ENCODE data around the gene LNPEP. TPM values are rescaled to one million over a fixed set of nuclear protein-coding genes. Genes with fewer than 3 reads are reported as not detected.

The LNPEP gene
- total RNA-seq, 6 experiments from 2014 or later = 7.5 to 11.2 (median 9.9) TPM

DNA sequence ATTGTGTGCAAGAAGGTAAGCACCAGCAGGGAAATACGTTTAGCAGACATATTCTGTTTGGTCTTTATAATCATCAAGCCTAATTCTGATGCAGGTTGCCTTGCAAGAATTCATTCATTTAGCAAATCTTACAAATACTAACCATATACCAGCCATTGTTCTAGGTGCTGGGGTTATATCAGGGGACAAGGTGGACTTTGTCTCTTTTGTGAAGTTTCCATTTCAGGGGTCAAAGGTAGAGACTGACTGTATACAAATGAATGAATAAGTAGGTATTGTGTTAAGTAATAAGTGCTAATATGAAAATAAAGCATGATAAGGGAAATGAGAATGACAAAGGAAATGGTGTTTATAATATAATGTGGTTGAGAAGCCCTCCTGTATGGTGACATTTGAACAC lies 64.0 kb downstream of the LNPEP start:
- ATAC-seq (peak; percentile 50 to 68 (median 60)), DNase-seq (no peak)
- intact Hi-C loops (cut with DNase I) = no loop called here
- Histone ChIP-seq H3K27ac (no peak overlapping the region), H3K4me3 (no peak overlapping the region), H3K36me3 (peaks cover 0 to 24% (median under 1%) of the 10 kb centered on the region in 4 donors), H3K9me3 (no peaks in the 10 kb centered on the region), H3K27me3 (no peaks in the 10 kb centered on the region), H3K4me1 (peaks cover 0 to 9% (median 0%) of the 10 kb centered on the region in 4 donors)
- WGBS (ENCODE audit: insufficient coverage, low coverage, low lambda C conversion rate, missing lambda C conversion rate) = 63% methylated on average over 1 of the region's 1 CpG
- TF ChIP-seq POLR2A (IDR thresholded peaks at IDR 0.05) = no peak
- TF ChIP-seq, protein P1, sequence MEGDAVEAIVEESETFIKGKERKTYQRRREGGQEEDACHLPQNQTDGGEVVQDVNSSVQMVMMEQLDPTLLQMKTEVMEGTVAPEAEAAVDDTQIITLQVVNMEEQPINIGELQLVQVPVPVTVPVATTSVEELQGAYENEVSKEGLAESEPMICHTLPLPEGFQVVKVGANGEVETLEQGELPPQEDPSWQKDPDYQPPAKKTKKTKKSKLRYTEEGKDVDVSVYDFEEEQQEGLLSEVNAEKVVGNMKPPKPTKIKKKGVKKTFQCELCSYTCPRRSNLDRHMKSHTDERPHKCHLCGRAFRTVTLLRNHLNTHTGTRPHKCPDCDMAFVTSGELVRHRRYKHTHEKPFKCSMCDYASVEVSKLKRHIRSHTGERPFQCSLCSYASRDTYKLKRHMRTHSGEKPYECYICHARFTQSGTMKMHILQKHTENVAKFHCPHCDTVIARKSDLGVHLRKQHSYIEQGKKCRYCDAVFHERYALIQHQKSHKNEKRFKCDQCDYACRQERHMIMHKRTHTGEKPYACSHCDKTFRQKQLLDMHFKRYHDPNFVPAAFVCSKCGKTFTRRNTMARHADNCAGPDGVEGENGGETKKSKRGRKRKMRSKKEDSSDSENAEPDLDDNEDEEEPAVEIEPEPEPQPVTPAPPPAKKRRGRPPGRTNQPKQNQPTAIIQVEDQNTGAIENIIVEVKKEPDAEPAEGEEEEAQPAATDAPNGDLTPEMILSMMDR (IDR thresholded peaks at IDR 0.05) = no peak

DNA sequence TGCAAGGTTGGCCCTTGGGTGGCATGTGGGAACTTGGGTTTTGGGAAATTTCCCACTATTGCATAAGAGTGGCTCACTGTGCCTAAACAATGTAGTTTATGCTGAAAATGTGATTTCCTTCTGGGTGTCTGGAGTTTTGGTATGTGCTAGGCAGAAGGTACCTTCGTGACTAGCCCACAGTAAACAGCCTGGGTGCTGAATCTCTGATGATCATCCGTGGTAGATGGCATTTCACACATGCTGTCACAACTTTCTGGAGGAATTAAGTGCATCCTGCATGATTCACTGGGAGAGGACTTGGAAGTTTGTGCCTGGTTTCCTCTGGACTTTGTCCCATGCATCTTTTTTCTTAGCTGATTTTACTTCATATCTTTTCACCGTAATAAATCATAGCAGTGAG lies 64.5 kb downstream of the LNPEP start:
- H3K4me3 ChIP-seq = no peak overlapping the region
- H3K9me3 ChIP-seq = no peaks in the 10 kb centered on the region
- H3K4me1 ChIP-seq = peaks cover 0 to 9% (median 0%) of the 10 kb centered on the region in 4 donors
- H3K27me3 ChIP-seq = no peaks in the 10 kb centered on the region
- WGBS (ENCODE audit: insufficient coverage, low coverage, low lambda C conversion rate, missing lambda C conversion rate) = 87% methylated on average over 1 of the region's 3 CpGs
- no peak for TF ChIP-seq POLR2A (IDR thresholded peaks at IDR 0.05)
- TF ChIP-seq, protein P1 (IDR thresholded peaks at IDR 0.05) = no peak
- ATAC-seq = no peak
- intact Hi-C loops (cut with DNase I) = no loop called here
- peaks cover 0 to 29% (median 3%) of the 10 kb centered on the region in 4 donors for H3K36me3 ChIP-seq
- H3K27ac ChIP-seq = no peak overlapping the region
- DNase-seq = no peak

DNA sequence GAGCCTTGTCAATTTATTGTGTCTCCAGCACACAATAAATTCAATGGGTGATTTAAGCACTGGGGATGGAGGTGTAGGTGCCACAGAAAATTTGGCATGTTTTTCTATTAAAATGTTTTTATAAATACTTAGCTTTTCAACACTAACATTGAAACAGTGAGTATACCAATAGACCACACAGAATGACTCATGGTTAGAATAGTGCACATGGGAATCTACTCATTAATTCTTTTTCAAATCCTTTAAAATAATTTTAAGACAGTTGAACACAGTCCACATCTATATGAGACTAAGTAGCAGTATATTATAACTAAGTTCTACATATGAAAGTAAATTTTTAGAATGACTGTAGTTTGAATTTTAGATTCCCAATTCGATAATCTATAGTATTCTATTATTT lies 67.1 kb downstream of the LNPEP start:
- H3K4me3 ChIP-seq = no peak overlapping the region
- H3K27me3 ChIP-seq = no peaks in the 10 kb centered on the region
- H3K4me1 ChIP-seq = peaks cover 0 to 9% (median 0%) of the 10 kb centered on the region in 4 donors
- WGBS (ENCODE audit: insufficient coverage, low coverage, low lambda C conversion rate, missing lambda C conversion rate) = 95% methylated on average over 1 of the region's 1 CpG
- DNase-seq (no peak), ATAC-seq (no peak)
- intact Hi-C loops (cut with DNase I) = no loop called here
- no peaks in the 10 kb centered on the region for H3K9me3 ChIP-seq
- peaks cover 0 to 39% (median 10%) of the 10 kb centered on the region in 4 donors for H3K36me3 ChIP-seq
- no peak overlapping the region for H3K27ac ChIP-seq
- no peak for TF ChIP-seq POLR2A (IDR thresholded peaks at IDR 0.05)
- TF ChIP-seq, protein P1 (IDR thresholded peaks at IDR 0.05) = no peak

DNA sequence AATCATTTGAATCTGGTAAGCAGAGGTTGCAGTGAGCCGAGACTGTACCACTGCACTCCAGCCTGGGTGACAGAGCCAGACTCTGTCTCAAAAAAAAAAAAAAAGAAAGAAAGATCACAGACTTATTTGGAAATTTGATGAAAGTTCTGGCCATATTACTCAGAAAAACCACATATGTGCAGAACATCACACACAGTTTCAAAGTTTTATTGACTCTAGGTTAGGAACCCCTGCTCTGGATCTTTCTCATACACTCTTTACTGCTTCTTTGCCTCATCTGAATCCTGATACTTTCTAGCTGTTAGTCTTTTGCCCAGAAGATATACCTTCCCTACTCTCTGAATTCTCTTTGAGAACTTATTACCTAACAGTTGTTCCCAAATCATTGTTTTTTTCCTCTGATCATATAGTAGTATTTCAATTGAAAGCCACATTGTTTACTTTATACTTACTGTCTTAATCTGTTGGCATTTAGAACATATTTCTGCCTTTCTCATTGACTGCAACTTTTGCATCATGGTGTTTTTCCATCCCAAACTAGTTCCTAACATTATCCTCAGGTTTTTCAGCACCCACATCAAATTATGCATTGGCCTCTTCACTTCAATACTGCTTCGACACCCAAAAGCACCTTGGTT lies 68.7 kb downstream of the LNPEP start:
- no peaks in the 10 kb centered on the region for H3K27me3 ChIP-seq
- peaks cover 0 to 36% (median 10%) of the 10 kb centered on the region in 4 donors for H3K36me3 ChIP-seq
- ATAC-seq = no peak
- H3K4me3 ChIP-seq = no peak overlapping the region
- TF ChIP-seq, protein P1 (IDR thresholded peaks at IDR 0.05) = no peak
- TF ChIP-seq POLR2A (IDR thresholded peaks at IDR 0.05) = no peak
- no peak for DNase-seq
- H3K9me3 ChIP-seq = no peaks in the 10 kb centered on the region
- 94% methylated on average over 1 of the region's 2 CpGs for WGBS (ENCODE audit: insufficient coverage, low coverage, low lambda C conversion rate, missing lambda C conversion rate)
- no peak overlapping the region for H3K27ac ChIP-seq
- intact Hi-C loops (cut with DNase I) = no loop called here
- peaks cover 0 to 7% (median 0%) of the 10 kb centered on the region in 4 donors for H3K4me1 ChIP-seq
